ENCODE results near the gene SCGB1D2.
"Not testable (repeated sequence)": the region's sequence is repeated elsewhere in the genome, so short reads cannot be mapped to it uniquely, and the experiment has no call there.

SCGB1D2 gene, protein sequence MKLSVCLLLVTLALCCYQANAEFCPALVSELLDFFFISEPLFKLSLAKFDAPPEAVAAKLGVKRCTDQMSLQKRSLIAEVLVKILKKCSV

DNA sequence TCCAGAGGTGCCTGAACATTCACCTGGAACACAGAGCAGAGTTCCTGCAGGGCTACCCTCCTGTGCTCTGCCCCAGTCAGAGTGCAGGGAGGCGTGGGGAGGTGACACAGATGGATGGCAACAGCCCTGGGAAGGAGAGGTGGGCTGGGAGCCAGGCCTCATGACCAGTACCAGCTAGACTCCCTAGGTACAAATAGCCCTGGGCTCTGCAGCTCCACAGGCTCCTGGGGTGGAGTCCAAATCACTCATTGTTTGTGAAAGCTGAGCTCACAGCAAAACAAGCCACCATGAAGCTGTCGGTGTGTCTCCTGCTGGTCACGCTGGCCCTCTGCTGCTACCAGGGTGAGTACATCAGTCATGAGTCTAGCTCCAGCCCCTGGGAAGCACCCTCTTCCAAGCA is at the start of gene SCGB1D2:
SCGB1D2 (plus strand) TSS at position 219 of the 400 bp plus-strand sequence; CDS start at position 288, 69 bp downstream.
- intact Hi-C loops (cut with DNase I) = no loop called here
- DNase-seq = peak in 27 of 42 donors; percentile 2 to 70 (median 29)

DNA sequence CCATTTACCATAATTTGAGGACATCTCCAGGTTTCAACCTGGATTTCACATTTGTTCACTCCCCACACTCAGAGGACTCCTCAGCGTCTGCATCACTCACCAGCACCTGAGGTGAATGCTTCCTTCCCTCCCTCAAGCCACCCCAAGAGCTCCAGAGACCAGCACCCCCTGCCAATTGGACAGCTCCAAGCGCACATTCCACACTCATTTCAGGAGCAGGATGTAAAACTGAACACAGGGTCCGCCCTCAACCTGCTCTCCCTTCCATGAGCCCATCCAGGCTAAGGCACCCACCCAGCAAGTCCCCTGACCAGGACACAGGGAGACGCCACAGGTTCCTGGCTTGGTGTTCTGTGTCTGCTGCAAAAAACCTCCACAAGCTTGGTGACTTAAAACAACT is 48.1 kb upstream of the SCGB1D2 start:
- intact Hi-C loops (cut with DNase I) = no loop called here
- no peak for DNase-seq

DNA sequence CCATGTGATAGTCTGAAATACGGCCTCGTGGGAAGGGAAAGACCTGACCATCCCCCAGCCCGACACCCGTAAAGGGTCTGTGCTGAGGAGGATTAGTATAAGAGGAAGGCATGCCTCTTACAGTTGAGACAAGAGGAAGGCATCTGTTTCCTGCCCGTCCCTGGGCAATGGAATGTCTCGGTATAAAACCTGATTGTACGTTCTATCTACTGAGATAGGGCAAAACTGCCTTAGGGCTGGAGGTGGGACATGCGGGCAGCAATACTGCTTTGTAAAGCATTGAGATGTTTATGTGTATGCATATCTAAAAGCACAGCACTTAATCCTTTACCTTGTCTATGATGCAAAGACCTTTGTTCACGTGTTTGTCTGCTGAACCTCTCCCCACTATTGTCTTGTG is 47.0 kb upstream of the SCGB1D2 start:
- DNase-seq; intact Hi-C loops (cut with DNase I): not testable (repeated sequence)

- no peak for DNase-seq
- intact Hi-C loops (cut with DNase I) = no loop called here
Measured at GRCh38 chr11:62195945-62196344, 46.1 kb upstream of the SCGB1D2 start.

DNA sequence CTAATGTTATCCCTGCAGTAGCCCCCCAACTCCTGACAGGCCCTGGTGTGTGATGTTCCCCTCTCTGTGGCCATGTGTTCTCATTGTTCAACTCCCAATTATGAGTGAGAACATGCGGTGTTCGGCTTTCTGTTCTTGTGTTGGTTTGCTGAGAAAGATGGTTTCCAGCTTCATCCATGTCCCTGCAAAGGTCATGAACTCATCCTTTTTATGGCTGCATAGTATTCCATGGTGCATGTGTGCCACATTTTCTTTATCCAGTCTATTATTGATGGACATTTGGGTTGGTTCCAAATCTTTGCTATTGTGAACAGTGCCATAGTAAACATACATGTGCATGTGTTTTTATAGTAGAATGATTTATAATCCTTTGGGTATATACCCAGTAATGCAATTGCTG is 44.6 kb upstream of the SCGB1D2 start:
- intact Hi-C loops (cut with DNase I); DNase-seq: not testable (repeated sequence)

GRCh38 chr11:62201376-62201775 is 40.7 kb upstream of the SCGB1D2 start:
- DNase-seq = no peak
- intact Hi-C loops (cut with DNase I) = no loop called here

DNA sequence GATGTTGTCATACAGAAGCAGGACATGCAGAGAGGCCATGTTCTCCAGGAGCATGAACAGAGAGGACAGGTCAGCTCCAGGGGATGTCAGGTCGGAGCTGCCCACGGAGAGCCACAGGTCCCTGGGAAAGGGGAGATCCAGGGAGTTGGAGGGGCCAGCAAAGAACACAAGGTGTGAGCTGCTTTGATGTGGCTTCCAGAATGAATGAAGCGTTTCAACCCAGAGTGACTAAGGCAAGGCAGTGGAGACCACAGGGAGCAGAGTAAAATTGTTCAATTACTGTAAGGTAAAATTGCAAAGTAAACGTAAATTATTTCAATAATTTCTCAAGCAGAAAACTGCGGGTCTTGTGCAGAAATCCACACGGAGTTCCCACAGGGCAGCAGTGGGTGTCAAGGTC is 39.1 kb upstream of the SCGB1D2 start:
- intact Hi-C loops (cut with DNase I) = no loop called here
- no peak for DNase-seq

GRCh38 chr11:62204430-62204829 is 37.6 kb upstream of the SCGB1D2 start:
- intact Hi-C loops (cut with DNase I) = no loop called here
- DNase-seq = no peak

DNA sequence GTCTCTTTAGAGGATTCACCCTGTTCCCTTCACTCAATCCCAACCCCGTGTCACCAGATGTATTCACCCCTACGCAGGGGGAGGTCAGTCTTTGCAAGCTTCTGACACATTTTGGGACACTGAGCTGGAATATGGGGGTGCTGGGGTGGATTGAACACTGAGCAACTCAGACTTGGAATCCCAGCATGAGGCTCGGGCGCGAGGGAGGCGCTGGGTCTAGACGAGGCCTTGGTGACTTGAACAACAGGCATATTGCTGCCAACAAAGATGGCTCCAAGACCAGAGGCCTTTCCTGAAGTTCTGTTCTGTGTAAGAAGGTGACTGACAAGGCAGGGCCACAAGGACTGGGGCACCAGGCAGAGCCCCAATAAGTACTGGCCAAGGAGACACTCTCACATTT is 36.6 kb upstream of the SCGB1D2 start:
- no peak for DNase-seq
- intact Hi-C loops (cut with DNase I) = no loop called here

- intact Hi-C loops (cut with DNase I); DNase-seq: not testable (repeated sequence)
Measured at GRCh38 chr11:62206276-62207066, 35.6 kb upstream of the SCGB1D2 start.

DNA sequence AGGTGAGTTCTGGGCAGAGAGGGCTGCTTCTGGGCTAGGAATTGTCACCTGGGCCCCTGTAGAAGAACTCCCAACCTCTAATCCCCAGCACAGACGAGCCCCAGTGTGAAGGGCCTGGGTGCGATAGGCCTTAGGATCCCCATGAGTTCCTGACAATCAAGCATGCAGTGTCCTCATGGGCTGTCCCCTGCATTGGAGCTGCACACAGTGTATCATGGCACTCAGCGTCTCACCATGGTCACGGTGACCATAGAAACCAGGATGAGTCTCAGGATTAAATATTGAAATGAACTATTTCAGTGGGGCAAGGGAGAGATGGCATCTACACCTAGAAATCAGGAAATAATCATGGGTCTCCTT is 33.3 kb upstream of the SCGB1D2 start:
- no peak for DNase-seq

DNA sequence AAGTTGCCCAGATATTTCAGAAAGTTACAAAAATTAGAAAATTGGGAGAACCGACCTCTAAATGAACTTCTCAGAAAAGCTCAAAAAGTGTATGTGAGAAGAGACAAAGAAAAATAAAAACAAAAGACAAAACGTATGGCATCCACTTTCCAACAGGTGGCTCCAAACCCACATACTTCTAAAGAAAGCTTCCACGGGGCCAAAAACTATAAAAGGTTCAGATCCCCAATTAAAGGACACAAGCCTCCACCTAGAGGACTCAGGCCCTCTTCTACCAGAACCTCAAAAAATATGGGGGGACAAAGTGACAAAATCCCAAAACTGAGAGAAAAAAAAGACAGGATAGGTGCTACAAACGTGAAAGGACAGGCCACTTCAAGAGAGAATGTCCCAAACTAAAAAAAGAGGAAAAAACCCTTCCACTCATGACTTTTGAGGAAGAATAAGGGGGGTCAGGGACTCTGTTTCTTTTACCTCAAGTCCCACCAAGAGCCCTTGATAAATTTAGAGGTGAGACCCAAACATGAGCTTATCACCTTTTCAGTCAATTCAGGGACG is 24.8 kb upstream of the SCGB1D2 start:
- intact Hi-C loops (cut with DNase I) = no loop called here
- no peak for DNase-seq

More for the DNA sequence above, 33.3 kb upstream of the SCGB1D2 start:
- intact Hi-C loops (cut with DNase I) = no loop called here

DNA sequence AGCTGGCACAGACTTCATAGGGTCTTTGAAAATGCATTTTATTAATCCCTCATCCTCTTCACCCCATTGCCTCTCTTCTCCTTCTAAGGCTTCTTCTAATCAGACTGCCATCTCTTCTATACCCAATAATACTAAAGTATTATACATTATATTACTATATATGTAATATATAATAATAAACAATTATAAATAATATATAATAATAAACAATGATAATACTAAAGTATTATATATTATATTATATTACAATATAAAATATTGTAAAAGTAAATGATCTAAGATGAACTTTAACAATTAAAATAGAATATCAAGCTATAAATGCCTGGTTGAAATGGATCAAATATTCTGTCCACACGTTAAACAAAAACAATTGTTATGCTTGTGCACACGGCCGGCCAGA is 20.5 kb upstream of the SCGB1D2 start:
- no peak for DNase-seq
- intact Hi-C loops (cut with DNase I) = no loop called here

DNA sequence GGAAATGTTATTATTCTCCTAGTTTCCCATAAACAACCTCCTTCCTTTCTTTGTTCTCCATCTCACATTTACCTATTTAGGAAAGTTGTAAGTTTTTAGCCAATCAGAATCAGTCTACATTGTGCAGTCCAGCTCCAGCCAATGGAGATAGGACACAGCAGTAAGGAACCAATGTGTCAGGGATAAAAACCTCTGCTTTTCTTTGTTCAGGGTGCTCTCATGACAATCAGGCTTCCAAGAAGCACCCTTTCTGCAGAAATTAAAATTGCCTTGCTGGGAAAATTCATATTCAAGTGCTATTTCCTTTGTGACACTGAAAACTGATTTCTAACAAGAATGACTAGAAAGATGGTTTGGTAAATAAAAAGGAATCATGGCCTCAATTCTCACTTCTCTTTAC is 18.9 kb upstream of the SCGB1D2 start:
- intact Hi-C loops (cut with DNase I) = no loop called here
- no peak for DNase-seq

DNA sequence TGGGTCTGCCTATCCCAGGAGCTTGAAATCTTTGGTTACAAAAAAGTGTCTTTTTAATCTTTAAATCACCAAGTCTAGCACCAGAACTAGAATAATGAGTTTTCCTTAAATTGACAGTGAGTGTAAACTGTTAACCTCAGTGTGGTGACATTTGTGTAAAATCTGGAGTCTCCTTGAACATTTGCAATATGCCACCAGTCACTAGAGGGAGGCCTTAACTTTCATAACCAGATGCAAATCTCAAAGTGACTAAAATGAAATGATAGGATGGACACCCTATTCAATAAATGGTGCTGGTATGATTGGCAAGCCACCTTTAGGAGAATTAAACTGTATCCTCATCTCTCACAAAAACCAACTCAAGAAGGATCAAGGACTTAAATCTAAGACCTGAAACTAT is 8.3 kb upstream of the SCGB1D2 start:
- intact Hi-C loops (cut with DNase I) = loop anchor here (10.0 kb wide), 1 partner anchor 61 kb away; the partner anchor contains the start of gene SCGB1D4
- DNase-seq = no peak

- DNase-seq = no peak
- intact Hi-C loops (cut with DNase I) = loop anchor here (10.0 kb wide), 1 partner anchor 59 kb away; the partner anchor contains the start of gene SCGB1D4
Measured at GRCh38 chr11:62236187-62236586, 5.9 kb upstream of the SCGB1D2 start.

- no peak for DNase-seq
- intact Hi-C loops (cut with DNase I) = loop anchor here (10.0 kb wide), 1 partner anchor 57 kb away; the partner anchor contains the start of gene SCGB1D4
Measured at GRCh38 chr11:62237499-62237898, 4.5 kb upstream of the SCGB1D2 start.

DNA sequence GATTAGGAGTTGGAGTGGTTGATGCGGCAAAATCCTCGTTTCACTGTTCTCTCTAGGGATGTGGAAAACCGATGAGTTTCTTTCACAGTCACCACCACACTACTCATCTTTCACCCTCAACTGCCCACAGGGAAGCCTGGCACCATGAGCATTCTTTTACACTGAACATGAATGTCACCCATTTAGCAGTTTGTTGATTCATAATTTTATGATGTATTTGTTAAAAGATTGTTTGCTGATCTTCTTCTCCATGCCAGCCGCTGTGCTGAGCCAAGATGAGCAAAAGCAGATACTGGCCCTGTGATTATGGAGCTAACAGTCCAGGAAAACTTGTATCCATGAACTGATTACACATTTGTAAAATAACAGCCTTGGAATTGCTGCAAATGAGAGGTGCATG is 3.9 kb upstream of the SCGB1D2 start:
- no peak for DNase-seq
- intact Hi-C loops (cut with DNase I) = loop anchor here (10.0 kb wide), 1 partner anchor 57 kb away; the partner anchor contains the start of gene SCGB1D4

DNA sequence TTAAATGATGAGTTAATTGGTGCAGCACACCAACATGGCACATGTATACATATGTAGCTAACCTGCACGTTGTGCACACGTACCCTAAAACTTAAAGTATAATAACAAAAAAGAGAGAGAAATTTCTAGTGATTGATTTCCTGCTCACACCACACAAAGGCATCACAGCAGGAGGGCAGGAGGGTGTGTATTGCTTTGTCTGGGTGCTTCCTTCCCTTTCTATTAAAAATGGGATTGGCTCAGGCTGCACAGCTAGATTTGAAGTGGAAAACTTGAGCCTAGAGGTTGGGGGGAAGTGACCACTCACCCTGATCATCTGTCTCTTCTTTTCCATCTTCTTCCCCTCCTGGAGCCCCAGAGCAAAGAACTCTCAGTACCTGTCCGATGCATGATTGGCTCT is 944 bp upstream of the SCGB1D2 start:
- no peak for DNase-seq
- intact Hi-C loops (cut with DNase I) = no loop called here

DNA sequence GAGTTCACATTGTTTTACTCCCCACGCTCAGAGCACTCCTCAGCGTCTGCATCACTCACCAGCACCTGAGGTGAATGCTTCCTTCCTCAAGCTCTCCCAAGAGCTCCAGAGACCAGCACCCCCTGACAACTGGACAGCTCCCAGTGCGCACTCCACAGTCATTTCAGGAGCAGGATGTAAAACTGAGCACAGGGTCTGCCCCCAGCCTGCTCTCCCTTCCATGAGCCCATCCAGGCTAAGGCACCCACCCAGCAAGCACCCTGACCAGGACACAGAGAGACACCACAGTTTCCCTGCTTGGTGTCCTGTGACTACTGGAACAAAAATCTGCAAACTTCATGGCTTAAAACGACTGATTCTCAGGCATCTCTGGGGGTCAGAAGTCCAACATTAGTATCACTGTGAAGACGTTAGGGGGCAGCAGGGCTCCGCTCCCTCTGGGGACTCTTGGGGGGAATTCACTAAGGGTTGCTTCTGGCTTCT is 3.3 kb downstream of the SCGB1D2 start:
- DNase-seq = peak in 3 of 42 donors; percentile 7 to 45 (median 14)
- intact Hi-C loops (cut with DNase I) = no loop called here

All from head of caudate nucleus (tissue), 42 donors.